Stimulated activated naive CD8-positive, alpha-beta T cell treated with anti-CD3 and anti-CD28 coated beads, Interleukin-15, amount 100 ng/mL, for 72 hours (primary cell): ENCODE measurements around the gene ABCC4.

ENCODE experiments used
- ATAC-seq: fragments of 150-1000 bp; cut with Tn5 transposase; 2 replicates; pipeline ENCODE4 v1.10.0; 2021; ENCODE audit warnings: mild to moderate bottlenecking, moderate library complexity
- DNase-seq, 2 donors: peaks; one replicate each; pipeline ENCODE4 v3.0.0; 2021 to 2022
- H3K27ac Mint-ChIP-seq, 2 donors: one replicate each; pipeline ENCODE4 v1.8.0; 2022; ENCODE audit warnings: mild to moderate bottlenecking in 2 of 2, mixed read lengths in 2 of 2, moderate library complexity in 2 of 2
- H3K27me3 Mint-ChIP-seq: one replicate; pipeline ENCODE4 v1.8.0; 2022; ENCODE audit warnings: mixed read lengths
- H3K4me1 Mint-ChIP-seq: one replicate; pipeline ENCODE4 v1.8.0; 2022; ENCODE audit warnings: mild to moderate bottlenecking, mixed read lengths
- H3K4me3 Mint-ChIP-seq, 2 donors: one replicate each; pipeline ENCODE4 v1.8.0; 2022; ENCODE audit warnings: mild to moderate bottlenecking in 2 of 2, mixed read lengths in 2 of 2, moderate library complexity in 1 of 2
- H3K9me3 Mint-ChIP-seq, 2 donors: one replicate each; pipeline ENCODE4 v1.8.0; 2022; ENCODE audit warnings: mixed read lengths in 2 of 2

The ABCC4 gene

GRCh38 chr13:95083758-95084157 is 217.5 kb downstream of the ABCC4 start:
- H3K4me3 Mint-ChIP-seq, result no peak overlapping the region
- no peaks in the 10 kb centered on the region for H3K4me1 Mint-ChIP-seq
- H3K27me3 Mint-ChIP-seq, result no peaks in the 10 kb centered on the region
- DNase-seq (no peak), ATAC-seq (no peak)
- no peaks in the 10 kb centered on the region for H3K9me3 Mint-ChIP-seq
- no peak overlapping the region for H3K27ac Mint-ChIP-seq

- no peak overlapping the region for H3K27ac Mint-ChIP-seq
- DNase-seq (no peak), ATAC-seq (no peak)
- H3K27me3 Mint-ChIP-seq, result no peaks in the 10 kb centered on the region
- no peak overlapping the region for H3K4me3 Mint-ChIP-seq
- H3K4me1 Mint-ChIP-seq, result no peaks in the 10 kb centered on the region
- no peaks in the 10 kb centered on the region for H3K9me3 Mint-ChIP-seq
Measured at GRCh38 chr13:95083066-95083465, 218.2 kb downstream of the ABCC4 start.

GRCh38 chr13:95075506-95075905 is 225.7 kb downstream of the ABCC4 start:
- DNase-seq (no peak), ATAC-seq (no peak)
- H3K4me3 Mint-ChIP-seq, result no peak overlapping the region
- H3K4me1 Mint-ChIP-seq, result no peaks in the 10 kb centered on the region
- H3K27ac Mint-ChIP-seq, result no peak overlapping the region
- H3K27me3 Mint-ChIP-seq, result no peaks in the 10 kb centered on the region
- no peaks in the 10 kb centered on the region for H3K9me3 Mint-ChIP-seq

GRCh38 chr13:95074820-95075219 is 226.4 kb downstream of the ABCC4 start:
- no peak for ATAC-seq

GRCh38 chr13:95073747-95074311 is 227.4 kb downstream of the ABCC4 start:
- DNase-seq (no peak), ATAC-seq (no peak)
- H3K4me3 Mint-ChIP-seq, result no peak overlapping the region
- peak overlapping the region in 1 of 2 donors; percentile 39 for H3K27ac Mint-ChIP-seq
- H3K9me3 Mint-ChIP-seq, result no peaks in the 10 kb centered on the region
- no peaks in the 10 kb centered on the region for H3K4me1 Mint-ChIP-seq
- H3K27me3 Mint-ChIP-seq, result no peaks in the 10 kb centered on the region

More at GRCh38 chr13:95074820-95075219, 226.4 kb downstream of the ABCC4 start:
- no peaks in the 10 kb centered on the region for H3K27me3 Mint-ChIP-seq
- H3K4me1 Mint-ChIP-seq, result no peaks in the 10 kb centered on the region
- no peaks in the 10 kb centered on the region for H3K9me3 Mint-ChIP-seq
- no peak for DNase-seq
- H3K27ac Mint-ChIP-seq, result no peak overlapping the region
- no peak overlapping the region for H3K4me3 Mint-ChIP-seq

- no peak overlapping the region for H3K27ac Mint-ChIP-seq
- H3K4me3 Mint-ChIP-seq, result no peak overlapping the region
- ATAC-seq (no peak), DNase-seq (no peak)
- H3K9me3 Mint-ChIP-seq, result no peaks in the 10 kb centered on the region
- H3K4me1 Mint-ChIP-seq, result no peaks in the 10 kb centered on the region
- H3K27me3 Mint-ChIP-seq, result no peaks in the 10 kb centered on the region
Measured at GRCh38 chr13:95067303-95067702, 233.9 kb downstream of the ABCC4 start.

GRCh38 chr13:95060014-95060519 is 241.2 kb downstream of the ABCC4 start:
- Mint-ChIP-seq H3K4me3 (no peak overlapping the region), H3K27me3 (no peaks in the 10 kb centered on the region), H3K9me3 (no peaks in the 10 kb centered on the region), H3K27ac (no peak overlapping the region), H3K4me1 (no peaks in the 10 kb centered on the region)
- DNase-seq, result no peak
- no peak for ATAC-seq

- DNase-seq (no peak), ATAC-seq (no peak)
- H3K27me3 Mint-ChIP-seq, result no peaks in the 10 kb centered on the region
- H3K4me1 Mint-ChIP-seq, result no peaks in the 10 kb centered on the region
- H3K9me3 Mint-ChIP-seq, result no peaks in the 10 kb centered on the region
- H3K27ac Mint-ChIP-seq, result no peak overlapping the region
- H3K4me3 Mint-ChIP-seq, result no peak overlapping the region
Measured at GRCh38 chr13:95059306-95059705, 241.9 kb downstream of the ABCC4 start.

- ATAC-seq (no peak), DNase-seq (no peak)
- H3K4me3 Mint-ChIP-seq, result no peak overlapping the region
- H3K27ac Mint-ChIP-seq, result no peak overlapping the region
- no peaks in the 10 kb centered on the region for H3K9me3 Mint-ChIP-seq
- no peaks in the 10 kb centered on the region for H3K4me1 Mint-ChIP-seq
- no peaks in the 10 kb centered on the region for H3K27me3 Mint-ChIP-seq
Measured at GRCh38 chr13:95058680-95059079, 242.6 kb downstream of the ABCC4 start.

- Mint-ChIP-seq H3K9me3 (no peaks in the 10 kb centered on the region), H3K27me3 (no peaks in the 10 kb centered on the region), H3K27ac (no peak overlapping the region), H3K4me3 (no peak overlapping the region), H3K4me1 (peaks cover 1% of the 10 kb centered on the region)
- ATAC-seq (no peak), DNase-seq (no peak)
Measured at GRCh38 chr13:95056266-95056665, 245.0 kb downstream of the ABCC4 start.

GRCh38 chr13:95050800-95051615 is 250.2 kb downstream of the ABCC4 start:
- Mint-ChIP-seq H3K4me1 (peaks cover 17% of the 10 kb centered on the region), H3K9me3 (no peaks in the 10 kb centered on the region), H3K27ac (peak overlapping the region; percentile 33 to 54), H3K27me3 (no peaks in the 10 kb centered on the region), H3K4me3 (no peak overlapping the region)
- ATAC-seq (peak; percentile 91), DNase-seq (no peak)

GRCh38 chr13:95049772-95050171 is 251.5 kb downstream of the ABCC4 start:
- Mint-ChIP-seq H3K4me3 (no peak overlapping the region), H3K9me3 (no peaks in the 10 kb centered on the region), H3K27me3 (no peaks in the 10 kb centered on the region), H3K27ac (peak overlapping the region in 1 of 2 donors; percentile 87), H3K4me1 (peaks cover 17% of the 10 kb centered on the region)
- ATAC-seq, result peak; percentile 63
- DNase-seq, result no peak

- peaks cover 0 to 5% of the 10 kb centered on the region in 2 donors for H3K9me3 Mint-ChIP-seq
- no peak overlapping the region for H3K4me3 Mint-ChIP-seq
- ATAC-seq (no peak), DNase-seq (no peak)
- no peak overlapping the region for H3K27ac Mint-ChIP-seq
- H3K27me3 Mint-ChIP-seq, result no peaks in the 10 kb centered on the region
- H3K4me1 Mint-ChIP-seq, result no peaks in the 10 kb centered on the region
Measured at GRCh38 chr13:95044452-95045205, 256.6 kb downstream of the ABCC4 start.

GRCh38 chr13:95039415-95039814 is 261.8 kb downstream of the ABCC4 start:
- Mint-ChIP-seq H3K27me3 (no peaks in the 10 kb centered on the region), H3K4me1 (peaks cover under 1% of the 10 kb centered on the region), H3K9me3 (peaks cover 0 to 5% of the 10 kb centered on the region in 2 donors), H3K4me3 (no peak overlapping the region), H3K27ac (no peak overlapping the region)
- no peak for DNase-seq
- ATAC-seq, result no peak

- Mint-ChIP-seq H3K4me3 (no peak overlapping the region), H3K27ac (peak overlapping the region in 1 of 2 donors; percentile 2), H3K4me1 (peaks cover 6% of the 10 kb centered on the region), H3K9me3 (peaks cover 0 to 5% of the 10 kb centered on the region in 2 donors), H3K27me3 (no peaks in the 10 kb centered on the region)
- ATAC-seq (no peak), DNase-seq (no peak)
Measured at GRCh38 chr13:95038949-95039348, 262.3 kb downstream of the ABCC4 start.
